ENCODE data around the gene TRAF4.
"Not testable (repeated sequence)": the region's sequence is repeated elsewhere in the genome, so short reads cannot be mapped to it uniquely, and the experiment has no call there.

TRAF4 gene

GRCh38 chr17:28783161-28783560, 39.4 kb downstream of the TRAF4 start:
- Histone ChIP-seq H3K79me2 (ENCODE audit: low read length) (peaks cover 14% of the 10 kb centered on the region), H3K9ac (ENCODE audit: low read length) (no peak overlapping the region), H3K27ac (ENCODE audit: low read length) (no peak overlapping the region), H2AFZ (ENCODE audit: low read length) (no peak overlapping the region), H3K9me2 (replicated peaks; ENCODE audit: insufficient read depth, low read length) (no peaks in the 10 kb centered on the region), H3K9me3 (replicated peaks; ENCODE audit: insufficient read depth, low read length) (no peaks in the 10 kb centered on the region), H3K4me2 (ENCODE audit: low read depth, low read length) (no peak overlapping the region), H3K4me1 (ENCODE audit: low read length) (peaks cover 9% of the 10 kb centered on the region), H3K27me3 (replicated peaks; ENCODE audit: insufficient read depth, low read length) (no peaks in the 10 kb centered on the region), H4K20me1 (ENCODE audit: insufficient read depth, low read length) (no peaks in the 10 kb centered on the region), H3K36me3 (replicated peaks; ENCODE audit: insufficient read depth, low read length) (no peaks in the 10 kb centered on the region), H3K4me3 (ENCODE audit: low read length) (no peak overlapping the region), H3F3A (ENCODE audit: insufficient read depth, low read length) (peaks cover 8% of the 10 kb centered on the region; the same call in 1 of the 2 replicates)
- no peak for TF ChIP-seq EZH2phosphoT487 (IDR thresholded peaks at IDR 0.05; ENCODE audit: low read length)
- TF ChIP-seq EZH2 (optimal IDR thresholded peaks at IDR 0.05; ENCODE audit: low read depth, low read length), result no peak
- no peak for TF ChIP-seq CTCF (IDR thresholded peaks at IDR 0.05; ENCODE audit: low read length)
- DNase-seq, result no peak

- Histone ChIP-seq H2AFZ (ENCODE audit: low read length) (no peak overlapping the region), H3K27me3 (replicated peaks; ENCODE audit: insufficient read depth, low read length) (no peaks in the 10 kb centered on the region), H3K79me2 (ENCODE audit: low read length) (peaks cover 4% of the 10 kb centered on the region; the same call in 1 of the 2 replicates), H3K4me1 (ENCODE audit: low read length) (no peaks in the 10 kb centered on the region), H3K9me2 (replicated peaks; ENCODE audit: insufficient read depth, low read length) (no peaks in the 10 kb centered on the region), H4K20me1 (ENCODE audit: insufficient read depth, low read length) (no peaks in the 10 kb centered on the region), H3K36me3 (replicated peaks; ENCODE audit: insufficient read depth, low read length) (no peaks in the 10 kb centered on the region), H3K4me3 (ENCODE audit: low read length) (no peak overlapping the region), H3F3A (ENCODE audit: insufficient read depth, low read length) (no peaks in the 10 kb centered on the region), H3K9me3 (replicated peaks; ENCODE audit: insufficient read depth, low read length) (no peaks in the 10 kb centered on the region), H3K27ac (ENCODE audit: low read length) (no peak overlapping the region), H3K9ac (ENCODE audit: low read length) (no peak overlapping the region), H3K4me2 (ENCODE audit: low read depth, low read length) (no peak overlapping the region)
- TF ChIP-seq EZH2 (optimal IDR thresholded peaks at IDR 0.05; ENCODE audit: low read depth, low read length) (no peak), CTCF (IDR thresholded peaks at IDR 0.05; ENCODE audit: low read length) (no peak)
- no peak for DNase-seq
These were observed 44.3 kb downstream of the TRAF4 start for GRCh38 chr17:28788100-28788499.

- no peak for DNase-seq
- no peaks in the 10 kb centered on the region for H3F3A ChIP-seq (ENCODE audit: insufficient read depth, low read length)
- no peak overlapping the region for H3K4me3 ChIP-seq (ENCODE audit: low read length)
- H3K27ac ChIP-seq (ENCODE audit: low read length), result no peak overlapping the region
- H3K36me3 ChIP-seq (replicated peaks; ENCODE audit: insufficient read depth, low read length), result no peaks in the 10 kb centered on the region
- no peaks in the 10 kb centered on the region for H3K27me3 ChIP-seq (replicated peaks; ENCODE audit: insufficient read depth, low read length)
- no peak overlapping the region for H2AFZ ChIP-seq (ENCODE audit: low read length)
- no peaks in the 10 kb centered on the region for H3K4me1 ChIP-seq (ENCODE audit: low read length)
- no peak for TF ChIP-seq CTCF (IDR thresholded peaks at IDR 0.05; ENCODE audit: low read length)
- no peaks in the 10 kb centered on the region for H3K9me2 ChIP-seq (replicated peaks; ENCODE audit: insufficient read depth, low read length)
- no peaks in the 10 kb centered on the region for H4K20me1 ChIP-seq (ENCODE audit: insufficient read depth, low read length)
- no peak overlapping the region for H3K4me2 ChIP-seq (ENCODE audit: low read depth, low read length)
- peaks cover 18% of the 10 kb centered on the region for H3K79me2 ChIP-seq (ENCODE audit: low read length)
- no peaks in the 10 kb centered on the region for H3K9me3 ChIP-seq (replicated peaks; ENCODE audit: insufficient read depth, low read length)
- no peak overlapping the region for H3K9ac ChIP-seq (ENCODE audit: low read length)
These were observed 49.3 kb downstream of the TRAF4 start for GRCh38 chr17:28792877-28793661.

GRCh38 chr17:28794846-28795441, 51.1 kb downstream of the TRAF4 start:
- H3K27ac ChIP-seq (ENCODE audit: low read length); H3K4me2 ChIP-seq (ENCODE audit: low read depth, low read length); H3K4me3 ChIP-seq (ENCODE audit: low read length); H2AFZ ChIP-seq (ENCODE audit: low read length); H3F3A ChIP-seq (ENCODE audit: insufficient read depth, low read length); H3K4me1 ChIP-seq (ENCODE audit: low read length); DNase-seq; H3K36me3 ChIP-seq (replicated peaks; ENCODE audit: insufficient read depth, low read length); H3K27me3 ChIP-seq (replicated peaks; ENCODE audit: insufficient read depth, low read length); H3K9ac ChIP-seq (ENCODE audit: low read length); H3K9me3 ChIP-seq (replicated peaks; ENCODE audit: insufficient read depth, low read length); H3K9me2 ChIP-seq (replicated peaks; ENCODE audit: insufficient read depth, low read length); H4K20me1 ChIP-seq (ENCODE audit: insufficient read depth, low read length): not testable (repeated sequence)
- H3K79me2 ChIP-seq (ENCODE audit: low read length), result peaks cover 18% of the 10 kb centered on the region
